AG08396 (cell line): Measurements from ENCODE around the gene PKNOX2.

Source experiments
- DNase-seq: peaks from one replicate; pipeline ENCODE4 v3.0.0; 2012; ENCODE audit warnings: low spot score, mixed read lengths

The PKNOX2 gene

DNA sequence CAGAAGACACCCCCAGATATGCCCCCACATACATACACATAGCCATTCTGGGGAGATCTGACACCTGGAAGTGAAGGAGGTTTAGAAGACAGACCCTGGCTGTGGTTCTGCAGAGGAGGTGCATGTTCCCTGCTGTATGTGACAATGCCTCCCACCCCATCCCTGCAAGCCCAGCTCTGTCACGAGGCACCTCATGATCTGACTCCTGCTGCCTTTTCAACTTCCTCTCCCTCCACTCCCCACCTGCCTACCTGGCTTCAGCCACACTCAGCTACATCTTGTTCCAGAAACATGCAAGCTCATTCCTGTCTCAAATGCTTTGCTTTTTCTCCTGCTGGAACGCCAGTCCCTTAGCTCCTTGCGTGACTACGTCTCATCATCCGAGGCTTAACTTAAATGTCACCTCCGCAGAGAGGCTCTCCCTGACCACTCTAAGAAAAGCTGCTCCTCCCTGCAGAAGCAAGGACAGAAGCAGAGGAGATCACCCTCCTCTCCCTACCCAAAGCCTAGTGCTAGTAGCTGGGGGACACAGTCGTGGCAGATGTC lies 217.0 kb downstream of the PKNOX2 start:
- no peak for DNase-seq

DNA sequence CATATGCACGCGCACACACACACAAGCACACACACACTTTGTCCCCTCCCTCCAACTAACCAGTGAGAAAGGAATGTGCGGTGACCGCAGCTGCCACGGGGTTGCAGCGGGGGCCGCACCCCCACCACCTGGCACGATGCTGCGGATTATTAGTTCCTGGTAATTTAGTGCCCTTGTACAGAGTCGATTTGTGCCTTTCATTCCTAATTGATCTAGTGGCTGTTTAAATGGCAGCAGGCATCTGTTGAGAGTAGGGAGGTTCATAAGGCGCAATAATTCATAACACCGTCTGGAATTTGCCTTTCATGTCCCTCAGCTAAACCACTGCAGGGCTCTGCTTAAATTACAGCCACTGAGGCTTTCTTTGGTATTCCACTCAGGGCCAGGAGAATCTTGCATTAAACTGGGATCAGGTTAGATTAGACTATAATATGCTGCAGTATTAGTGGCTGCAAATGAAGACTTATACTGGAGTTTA lies 217.8 kb downstream of the PKNOX2 start:
- DNase-seq, result no peak

- DNase-seq, result no peak
These were observed 218.3 kb downstream of the PKNOX2 start for GRCh38 chr11:125382822-125383221.

- no peak for DNase-seq
These were observed 220.3 kb downstream of the PKNOX2 start for GRCh38 chr11:125384825-125385224.

GRCh38 chr11:125387901-125388300 lies 223.3 kb downstream of the PKNOX2 start:
- no peak for DNase-seq

DNA sequence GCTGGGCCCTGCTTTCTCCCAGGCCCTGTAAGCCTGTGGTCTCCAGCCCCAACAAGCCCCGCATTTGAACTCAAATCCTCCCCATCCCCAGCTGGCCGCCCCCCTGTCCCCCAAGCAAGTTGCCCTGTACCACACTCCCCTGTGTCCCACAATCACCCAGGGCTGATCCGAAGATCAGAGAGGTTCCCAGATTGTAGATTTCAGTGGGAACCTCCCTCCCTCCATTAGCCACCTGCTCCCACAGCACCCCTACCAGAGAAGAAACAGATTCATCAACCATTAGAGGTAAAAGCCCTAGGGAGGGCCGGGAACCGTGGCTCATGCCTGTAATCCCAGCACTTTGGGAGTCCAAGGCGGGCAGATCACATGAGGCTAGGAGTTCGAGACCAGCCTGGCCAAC lies 224.1 kb downstream of the PKNOX2 start:
- no peak for DNase-seq

DNA sequence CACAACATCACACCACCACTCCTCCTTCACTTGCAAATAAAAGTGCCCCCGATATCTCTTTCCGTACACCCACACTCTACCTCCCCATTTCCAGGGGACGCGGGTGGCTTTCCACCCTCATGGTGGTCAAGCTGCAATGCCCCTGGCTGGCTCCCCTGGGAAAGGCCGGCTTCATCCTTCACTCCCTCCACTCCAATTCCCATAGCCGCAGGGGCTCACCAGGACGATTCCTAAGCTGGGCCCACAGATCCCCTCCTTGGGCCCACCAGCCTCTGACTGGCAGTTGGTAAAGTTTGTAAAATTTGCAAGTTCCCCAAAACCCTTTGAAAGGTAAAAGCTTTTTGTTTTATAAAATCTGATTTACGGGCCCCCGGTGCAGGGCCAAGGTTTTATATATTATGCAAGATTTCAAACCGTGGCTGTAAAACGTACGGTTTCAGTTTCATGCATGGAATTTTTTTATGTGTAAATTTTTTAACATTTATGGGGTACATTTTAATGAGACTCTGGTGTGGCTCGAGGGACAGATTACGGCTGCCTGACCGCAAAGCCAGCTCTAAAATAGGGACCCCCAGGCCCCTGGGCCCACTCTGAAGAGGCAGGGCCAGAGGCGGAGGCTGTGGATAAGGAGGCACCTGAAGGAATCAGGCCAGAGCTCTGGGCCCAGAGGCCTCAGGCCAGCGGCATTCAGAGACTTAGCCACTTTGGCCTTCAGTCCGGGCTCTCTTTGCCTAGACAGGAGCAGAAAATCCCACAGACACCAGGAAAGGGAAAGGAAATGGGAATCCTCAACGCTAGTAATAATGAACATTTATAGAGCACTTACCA lies 225.0 kb downstream of the PKNOX2 start:
- no peak for DNase-seq

DNA sequence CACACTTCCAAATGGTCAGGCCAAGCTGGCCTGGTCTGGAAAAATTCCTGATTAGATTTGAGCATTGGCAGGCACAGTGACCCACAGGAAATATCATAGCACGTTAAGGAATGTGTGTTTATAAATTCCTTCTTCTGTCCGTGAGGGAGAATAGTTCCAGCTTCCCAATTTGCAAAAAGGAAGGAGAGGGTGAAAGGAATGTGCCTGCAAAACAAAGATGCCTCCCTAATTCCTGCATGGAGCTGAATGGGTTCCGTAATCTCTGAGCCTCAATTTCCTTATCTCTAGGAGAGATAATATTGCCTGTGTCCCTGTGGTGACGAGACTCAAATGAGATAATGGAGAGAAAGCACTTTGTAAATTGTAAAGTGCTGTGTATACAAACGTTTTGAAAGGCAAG lies 226.4 kb downstream of the PKNOX2 start:
- peak; percentile 73 for DNase-seq

DNA sequence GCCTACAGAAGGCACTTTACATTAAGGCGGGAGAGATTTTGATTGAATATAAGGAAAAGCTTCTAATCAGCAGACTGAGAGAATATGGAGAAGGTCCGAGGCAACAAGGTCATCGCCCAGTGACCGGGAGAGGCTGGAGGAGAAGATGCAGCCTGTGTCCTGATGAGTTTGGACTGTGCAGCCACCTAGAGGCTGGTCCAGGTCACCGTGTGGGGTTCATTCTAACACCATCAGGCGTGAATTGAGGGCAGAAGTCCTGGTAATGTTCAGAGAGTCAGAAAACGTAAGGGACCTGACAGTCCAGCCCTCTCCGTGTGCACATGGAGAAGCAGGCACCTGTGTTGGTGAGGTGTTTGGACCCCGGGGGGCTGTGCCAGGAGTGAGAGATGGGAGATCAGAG lies 228.8 kb downstream of the PKNOX2 start:
- no peak for DNase-seq

DNA sequence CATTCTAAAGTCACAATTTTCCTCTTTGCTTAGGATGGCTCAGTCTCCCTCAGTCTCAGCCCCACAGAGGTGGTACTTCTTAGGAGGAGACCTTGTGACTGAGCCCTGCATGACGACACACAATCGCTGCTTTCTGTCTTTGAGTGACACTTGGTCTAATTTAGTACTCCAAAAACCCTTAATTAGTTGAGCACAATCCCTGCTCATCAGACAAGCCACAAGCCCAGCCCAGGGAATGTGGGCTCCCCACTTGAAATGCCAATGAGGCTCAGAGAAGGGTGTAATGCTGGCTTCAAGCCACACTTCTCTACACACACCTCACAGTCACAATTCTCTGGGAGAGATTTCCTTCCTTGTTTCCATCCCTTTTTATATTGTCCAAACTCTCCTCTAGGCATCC lies 229.7 kb downstream of the PKNOX2 start:
- no peak for DNase-seq

DNA sequence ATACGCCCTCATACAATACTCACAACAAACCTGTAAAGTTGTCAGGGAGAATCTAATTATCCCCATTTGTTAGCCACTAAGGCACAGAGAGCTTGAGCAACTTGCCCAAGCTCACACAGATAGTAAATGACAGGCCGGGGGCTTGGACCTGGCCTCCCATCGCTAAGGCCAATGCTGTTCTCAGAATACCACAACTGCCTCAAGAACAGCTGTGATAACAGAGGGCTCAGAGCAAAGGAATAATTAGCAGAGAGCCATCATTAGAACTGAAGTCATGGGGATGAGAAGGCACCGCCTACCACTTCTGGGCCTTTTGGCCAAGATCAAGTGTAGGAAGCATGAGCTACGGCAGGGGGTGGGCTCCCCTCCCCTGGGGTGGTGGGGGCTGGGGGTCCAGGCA lies 232.9 kb downstream of the PKNOX2 start:
- DNase-seq, result no peak

DNA sequence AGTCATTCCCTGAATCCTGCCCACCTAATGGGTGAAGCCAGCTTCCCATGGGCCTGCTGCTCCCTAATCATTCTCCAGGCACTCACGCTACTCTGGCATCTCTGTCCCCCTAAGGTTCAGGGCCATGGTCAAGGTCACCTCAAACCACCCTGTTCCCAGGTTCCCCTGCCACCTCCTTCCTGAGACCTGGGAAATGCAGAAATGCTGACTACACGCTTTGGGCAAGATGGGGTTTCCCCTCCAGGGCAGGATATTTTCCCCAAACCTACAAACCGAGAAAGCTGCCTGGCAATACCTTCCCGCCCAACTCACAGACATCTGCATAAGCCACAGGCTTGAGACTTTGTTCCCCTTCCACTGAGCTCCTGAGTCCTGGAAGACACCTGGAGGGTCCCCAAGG lies 233.9 kb downstream of the PKNOX2 start:
- no peak for DNase-seq

- no peak for DNase-seq
These were observed 234.6 kb downstream of the PKNOX2 start for GRCh38 chr11:125398994-125399640.

GRCh38 chr11:125399945-125400344 lies 235.4 kb downstream of the PKNOX2 start:
- no peak for DNase-seq

- DNase-seq, result no peak
These were observed 236.7 kb downstream of the PKNOX2 start for GRCh38 chr11:125401235-125401634.

GRCh38 chr11:125401746-125402145 lies 237.2 kb downstream of the PKNOX2 start:
- no peak for DNase-seq

- DNase-seq, result peak; percentile 37
These were observed 237.9 kb downstream of the PKNOX2 start for GRCh38 chr11:125402435-125402834.

DNA sequence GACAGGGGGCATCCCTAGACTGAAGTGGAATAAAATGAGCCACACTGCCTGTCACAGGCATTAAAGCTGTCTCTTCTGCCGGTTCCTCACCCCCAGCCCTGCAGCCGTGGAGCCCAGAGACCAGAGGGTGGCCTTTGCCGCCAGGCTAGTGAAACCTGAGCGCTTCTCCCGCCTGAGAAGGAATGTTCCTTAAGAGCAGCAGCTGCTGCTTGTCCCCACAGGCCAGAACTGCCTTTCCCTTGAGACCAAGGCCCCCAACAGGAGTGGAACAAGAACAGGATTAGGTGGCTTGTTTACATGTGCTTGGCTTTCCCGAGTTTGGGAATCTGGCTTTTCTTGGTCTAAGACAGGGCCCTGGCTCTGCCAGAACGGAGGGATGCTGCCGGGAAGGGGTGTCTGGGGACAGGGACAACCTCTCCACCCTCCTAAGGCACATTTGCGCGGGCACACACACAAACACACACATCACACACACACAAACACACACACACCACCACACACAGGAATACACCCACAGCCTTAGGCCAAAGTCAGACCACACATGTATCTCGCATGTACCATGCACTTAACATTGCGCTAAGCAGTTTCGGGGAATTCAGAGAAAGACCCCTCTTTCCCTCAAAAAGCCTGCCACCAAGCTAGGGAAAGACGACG lies 239.7 kb downstream of the PKNOX2 start:
- no peak for DNase-seq

DNA sequence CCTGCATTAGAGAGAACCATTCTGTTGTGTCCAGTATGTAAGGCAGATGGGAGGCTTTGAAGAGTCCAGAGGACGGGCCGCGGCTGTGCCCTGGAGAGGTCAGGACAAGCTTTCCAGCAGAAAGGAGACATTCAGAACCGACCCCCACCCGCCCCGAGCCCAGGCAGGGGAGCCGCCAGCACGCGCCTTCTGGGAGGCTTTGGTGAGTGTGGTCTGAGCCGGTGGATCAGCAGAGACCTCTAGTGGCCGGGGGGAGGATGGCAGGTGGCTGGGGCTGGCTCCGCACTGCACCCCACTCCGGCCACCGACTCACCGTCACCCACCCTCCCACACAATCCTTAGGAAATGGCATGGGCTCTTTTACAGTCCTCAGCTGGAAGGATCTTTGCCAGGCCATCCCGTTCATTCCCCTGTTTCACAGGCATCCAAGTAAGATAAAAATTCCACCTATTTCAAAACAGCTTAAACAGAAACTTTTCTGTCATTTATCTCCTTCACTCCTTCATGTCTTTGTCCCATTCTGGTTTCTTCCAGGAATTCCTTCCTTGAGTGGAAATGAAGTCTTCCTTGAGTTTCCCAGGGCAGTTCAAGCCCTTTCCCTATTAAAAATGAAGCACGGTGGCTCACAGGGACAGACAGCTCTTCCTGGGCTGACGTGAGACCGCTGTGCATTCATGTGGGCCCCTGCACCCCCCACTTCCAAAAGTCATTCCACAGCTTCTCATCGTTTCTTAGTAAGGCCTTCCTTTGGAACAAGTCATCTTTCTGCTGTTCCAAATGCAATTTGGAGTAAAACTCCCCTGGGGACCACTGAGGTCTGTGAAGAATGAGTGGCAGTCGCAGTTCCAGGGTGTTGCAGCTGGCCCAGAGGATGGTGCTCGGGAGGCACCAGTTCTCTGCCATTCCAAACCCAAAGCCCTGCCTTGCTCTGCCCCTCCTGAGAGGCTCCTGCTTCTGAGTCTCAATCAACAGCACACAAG lies 240.6 kb downstream of the PKNOX2 start:
- peak; percentile 84 for DNase-seq

DNA sequence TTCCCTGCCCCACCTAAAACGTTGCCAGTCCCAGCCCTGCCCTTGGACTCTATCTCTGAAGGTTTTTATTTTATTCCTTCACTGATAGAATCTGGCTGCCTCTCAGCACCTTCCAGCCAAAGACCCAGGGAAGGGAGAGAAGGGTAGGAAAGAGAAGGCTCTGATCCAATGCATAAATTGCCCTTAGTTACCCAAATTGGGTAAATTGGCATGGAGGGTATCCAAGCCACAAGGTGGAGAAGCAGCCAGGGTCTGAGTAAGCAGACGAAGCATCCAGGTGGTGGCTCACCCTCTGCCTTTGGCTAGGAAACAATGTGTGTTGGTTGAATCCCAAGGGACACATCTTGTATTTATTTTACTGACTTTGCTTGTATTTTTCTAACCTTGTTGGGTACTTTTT lies 242.5 kb downstream of the PKNOX2 start:
- no peak for DNase-seq

GRCh38 chr11:125408311-125408711 lies 243.8 kb downstream of the PKNOX2 start:
- DNase-seq, result no peak

DNA sequence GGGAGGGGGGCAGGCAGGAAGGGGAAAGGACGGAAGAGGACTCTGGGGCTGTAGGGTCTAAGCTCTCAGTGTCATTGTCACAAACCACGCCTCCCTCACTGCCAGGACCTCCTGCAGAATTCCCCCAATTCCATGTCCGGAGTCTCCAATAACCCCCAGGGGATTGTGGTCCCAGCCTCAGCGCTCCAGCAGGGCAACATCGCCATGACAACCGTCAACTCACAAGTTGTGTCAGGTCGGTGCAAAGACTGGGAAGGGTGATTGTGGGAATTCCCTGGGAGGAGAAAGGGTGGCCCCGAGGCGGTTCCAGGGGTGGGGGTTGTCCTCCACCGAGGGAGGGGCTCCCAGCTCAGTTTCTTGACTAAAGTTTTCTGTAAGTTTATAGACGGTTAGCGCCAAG lies 245.5 kb downstream of the PKNOX2 start:
- DNase-seq, result no peak
